A673 (cell line): ENCODE measurements around the gene SH2D4B. TPM values are rescaled to one million over a fixed set of nuclear protein-coding genes. Genes with fewer than 3 reads are reported as not detected.

Experiments used
- BruUV-seq: library from RNA; stranded (reverse); fragments of 400-500 nt; replicated peaks from 2 replicates; lab custom pipeline; 2021; lab: Mats Ljungman, UMichigan
- CTCF ChIA-PET: fragments of 300-600 bp; sonication (Branson Sonifier 250); formaldehyde crosslinking; loops from one replicate; lab custom pipeline; 2022; ENCODE audit warnings: antibody characterized with exemption; lab: Charles Lee
- POLR2A ChIA-PET: fragments of 300-600 bp; sonication (Branson Sonifier 250); formaldehyde crosslinking; loops from one replicate; lab custom pipeline; 2022; ENCODE audit warnings: antibody characterized with exemption; ENCODE audit not compliant: low non-redundant PET; lab: Charles Lee
- DNase-seq: peaks from one replicate; pipeline ENCODE4 v3.0.0-alpha.2; 2015; ENCODE audit warnings: low spot score
- H3K27ac ChIP-seq: fragments of 200-600 bp; sonication (generic); 2 replicates; pipeline ENCODE4 v1.5.1; 2016; ENCODE audit warnings: mixed run types, low read depth, mild to moderate bottlenecking, mixed read lengths, antibody characterized with exemption, low read length; ENCODE audit not compliant: poor library complexity, severe bottlenecking
- H3K27me3 ChIP-seq: fragments of 200-600 bp; sonication (generic); replicated peaks from 2 replicates; pipeline ENCODE4 v1.6.1; 2017; ENCODE audit warnings: mixed run types, low read depth, mild to moderate bottlenecking, mixed read lengths, antibody characterized with exemption, low read length; ENCODE audit not compliant: insufficient read depth, poor library complexity
- H3K36me3 ChIP-seq: fragments of 200-600 bp; sonication (generic); 2 replicates; pipeline ENCODE4 v1.6.1; 2016; ENCODE audit warnings: mixed run types, mild to moderate bottlenecking, mixed read lengths, antibody characterized with exemption, low read length; ENCODE audit not compliant: insufficient read depth, poor library complexity, severe bottlenecking
- H3K4me1 ChIP-seq: fragments of 200-600 bp; sonication (generic); 2 replicates; pipeline ENCODE4 v1.6.1; 2017; ENCODE audit warnings: mixed run types, mild to moderate bottlenecking, mixed read lengths, antibody characterized with exemption, low read length; ENCODE audit not compliant: insufficient read depth, poor library complexity, severe bottlenecking
- H3K4me3 ChIP-seq: fragments of 200-600 bp; sonication (generic); 2 replicates; pipeline ENCODE4 v1.5.1; 2016; ENCODE audit warnings: low read depth, mixed run types, mild to moderate bottlenecking, mixed read lengths, low read length; ENCODE audit not compliant: poor library complexity, severe bottlenecking
- H3K9me3 ChIP-seq: fragments of 200-600 bp; sonication (generic); 2 replicates; pipeline ENCODE4 v1.6.1; 2016; ENCODE audit warnings: mixed run types, low read depth, mild to moderate bottlenecking, mixed read lengths, antibody characterized with exemption, low read length; ENCODE audit not compliant: poor library complexity, severe bottlenecking
- EZH2 ChIP-seq: fragments of 200-600 bp; sonication (generic); IDR thresholded peaks from 2 replicates; pipeline ENCODE4 v1.6.1; 2017; ENCODE audit warnings: borderline replicate concordance, low read depth, mild to moderate bottlenecking, mixed read lengths, antibody characterized with exemption, low read length; ENCODE audit not compliant: poor library complexity, severe bottlenecking
- intact Hi-C: fragments of 100-400 bp; cut with micrococcal nuclease; formaldehyde crosslinking; loops from one replicate; pipeline ENCODE4 v1.10.0; 2022; ENCODE audit not compliant: unreplicated experiment
- total RNA-seq: library from RNA; stranded (reverse); gene quantifications from 2 replicates; pipeline ENCODE4 v1.2.3, GENCODE V29; 2021
- TF ChIP-seq, protein P1 (sequence below): fragments of 300-800, 200-600 bp; sonication (generic); conservative IDR thresholded peaks from 2 replicates; pipeline ENCODE4 v1.5.1; 2017; ENCODE audit warnings: low read depth, mild to moderate bottlenecking, antibody characterized with exemption, low read length, moderate library complexity, mixed read lengths

SH2D4B gene
- total RNA-seq, 1 experiment from 2014 or later, result 0.19 TPM

- no TSS peak for BruUV-seq
- DNase-seq, result peak; percentile 73
- Histone ChIP-seq H3K27me3 (no peaks in the 10 kb centered on the region), H3K4me1 (peaks cover 21% of the 10 kb centered on the region), H3K27ac (peak overlapping the region; percentile 47), H3K4me3 (no peak overlapping the region), H3K9me3 (peaks cover 4% of the 10 kb centered on the region), H3K36me3 (no peaks in the 10 kb centered on the region)
- intact Hi-C loops, result no loop called here
- no peak for TF ChIP-seq EZH2
- TF ChIP-seq, protein P1, sequence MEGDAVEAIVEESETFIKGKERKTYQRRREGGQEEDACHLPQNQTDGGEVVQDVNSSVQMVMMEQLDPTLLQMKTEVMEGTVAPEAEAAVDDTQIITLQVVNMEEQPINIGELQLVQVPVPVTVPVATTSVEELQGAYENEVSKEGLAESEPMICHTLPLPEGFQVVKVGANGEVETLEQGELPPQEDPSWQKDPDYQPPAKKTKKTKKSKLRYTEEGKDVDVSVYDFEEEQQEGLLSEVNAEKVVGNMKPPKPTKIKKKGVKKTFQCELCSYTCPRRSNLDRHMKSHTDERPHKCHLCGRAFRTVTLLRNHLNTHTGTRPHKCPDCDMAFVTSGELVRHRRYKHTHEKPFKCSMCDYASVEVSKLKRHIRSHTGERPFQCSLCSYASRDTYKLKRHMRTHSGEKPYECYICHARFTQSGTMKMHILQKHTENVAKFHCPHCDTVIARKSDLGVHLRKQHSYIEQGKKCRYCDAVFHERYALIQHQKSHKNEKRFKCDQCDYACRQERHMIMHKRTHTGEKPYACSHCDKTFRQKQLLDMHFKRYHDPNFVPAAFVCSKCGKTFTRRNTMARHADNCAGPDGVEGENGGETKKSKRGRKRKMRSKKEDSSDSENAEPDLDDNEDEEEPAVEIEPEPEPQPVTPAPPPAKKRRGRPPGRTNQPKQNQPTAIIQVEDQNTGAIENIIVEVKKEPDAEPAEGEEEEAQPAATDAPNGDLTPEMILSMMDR, result no peak
- ChIA-PET CTCF (no interaction called here), POLR2A (no interaction called here)
Measured at GRCh38 chr10:80498833-80499741, 38.6 kb upstream of the SH2D4B start.

- CTCF ChIA-PET, result no interaction called here
- intact Hi-C loops, result no loop called here
- Histone ChIP-seq H3K36me3 (no peaks in the 10 kb centered on the region), H3K9me3 (peaks cover 4% of the 10 kb centered on the region), H3K4me1 (peaks cover 16% of the 10 kb centered on the region), H3K4me3 (no peak overlapping the region), H3K27me3 (no peaks in the 10 kb centered on the region), H3K27ac (no peak overlapping the region)
- TF ChIP-seq EZH2, result no peak
- TF ChIP-seq, protein P1, result no peak
- BruUV-seq, result no TSS peak
- no peak for DNase-seq
- POLR2A ChIA-PET, result no interaction called here
Measured at GRCh38 chr10:80500572-80501380, 36.9 kb upstream of the SH2D4B start.

GRCh38 chr10:80501381-80501912 lies 36.3 kb upstream of the SH2D4B start:
- Histone ChIP-seq H3K27me3 (no peaks in the 10 kb centered on the region), H3K4me1 (peaks cover 16% of the 10 kb centered on the region), H3K9me3 (peaks cover under 1% of the 10 kb centered on the region), H3K27ac (no peak overlapping the region), H3K4me3 (no peak overlapping the region), H3K36me3 (no peaks in the 10 kb centered on the region)
- POLR2A ChIA-PET, result no interaction called here
- DNase-seq, result no peak
- intact Hi-C loops, result no loop called here
- TF ChIP-seq, protein P1, result no peak
- TF ChIP-seq EZH2, result no peak
- BruUV-seq, result no TSS peak
- CTCF ChIA-PET, result no interaction called here
